HG02885 (cell line): ENCODE results near the gene PUM2.
A peak's percentile ranks its signal among the peaks of the same experiment; 100 is the strongest.
"Not testable (repeated sequence)": the region's sequence is repeated elsewhere in the genome, so short reads cannot be mapped to it uniquely, and the experiment has no call there.

Experiments
- ATAC-seq: cut with Tn5 transposase; IDR thresholded peaks from one replicate; pipeline ENCODE4 v1.9.1; 2021; ENCODE audit warnings: mild to moderate bottlenecking; ENCODE audit not compliant: unreplicated experiment, poor library complexity

Gene PUM2

GRCh38 chr2:20350753-20351554 is at the start of gene PUM2:
PUM2 (minus strand) TSS chr2:20350844; CDS start chr2:20327360, 23,484 bp downstream.
- ATAC-seq = peak; percentile 86

- ATAC-seq = no peak
Observed at GRCh38 chr2:20400306-20400705, 49.7 kb upstream of the PUM2 start.

GRCh38 chr2:20398956-20399567 is 48.4 kb upstream of the PUM2 start:
- ATAC-seq = no peak

GRCh38 chr2:20397811-20398447 is 47.3 kb upstream of the PUM2 start:
- no peak for ATAC-seq

- no peak for ATAC-seq
Observed at GRCh38 chr2:20396356-20397000, 45.8 kb upstream of the PUM2 start.

- ATAC-seq = no peak
Observed at GRCh38 chr2:20393986-20394385, 43.3 kb upstream of the PUM2 start.

- ATAC-seq = no peak
Observed at GRCh38 chr2:20391951-20392699, 41.5 kb upstream of the PUM2 start.

GRCh38 chr2:20390524-20391123 is 40.0 kb upstream of the PUM2 start:
- no peak for ATAC-seq

GRCh38 chr2:20384953-20385352 is 34.3 kb upstream of the PUM2 start:
- no peak for ATAC-seq

GRCh38 chr2:20382965-20383810 is 32.5 kb upstream of the PUM2 start:
- no peak for ATAC-seq

GRCh38 chr2:20381457-20381856 is 30.8 kb upstream of the PUM2 start:
- ATAC-seq = no peak

GRCh38 chr2:20378891-20379519 is 28.4 kb upstream of the PUM2 start:
- ATAC-seq = no peak

GRCh38 chr2:20378341-20378740 is 27.7 kb upstream of the PUM2 start:
- ATAC-seq = no peak

GRCh38 chr2:20377741-20378140 is 27.1 kb upstream of the PUM2 start:
- no peak for ATAC-seq

GRCh38 chr2:20374982-20375381 is 24.3 kb upstream of the PUM2 start:
- ATAC-seq = not testable (repeated sequence)

GRCh38 chr2:20372896-20373640 is 22.4 kb upstream of the PUM2 start:
- ATAC-seq = no peak

GRCh38 chr2:20371323-20372025 is 20.8 kb upstream of the PUM2 start:
- no peak for ATAC-seq
